Mesenchymal stem cell (in vitro differentiated cells and primary cell): ENCODE results near the gene NLGN4Y.

Source experiments
- DNase-seq: peaks from one replicate; pipeline ENCODE4 v3.0.0-alpha.2; 2013
- H2AFZ ChIP-seq: one replicate; pipeline ENCODE4 v1.6.1; 2013; ENCODE audit warnings: low read depth, mild to moderate bottlenecking, control low read depth, inconsistent platforms, low read length, moderate library complexity
- H2AK5ac ChIP-seq: 2 replicates; pipeline ENCODE4 v1.6.1; 2013; ENCODE audit warnings: low read length, moderate library complexity, mild to moderate bottlenecking, inconsistent platforms; ENCODE audit not compliant: severe bottlenecking
- H2BK120ac ChIP-seq: one replicate; pipeline ENCODE4 v1.6.1; 2013; ENCODE audit warnings: low read depth, mild to moderate bottlenecking, inconsistent platforms, low read length, moderate library complexity
- H2BK12ac ChIP-seq, 2 experiments: one replicate each; pipeline ENCODE4 v1.6.1; 2013; ENCODE audit warnings: inconsistent platforms in 2 of 2, low read length in 2 of 2, mild to moderate bottlenecking in 2 of 2, moderate library complexity in 2 of 2, control low read depth in 1 of 2
- H2BK15ac ChIP-seq: one replicate; pipeline ENCODE4 v1.6.1; 2013; ENCODE audit warnings: mild to moderate bottlenecking, low read depth, inconsistent platforms; ENCODE audit not compliant: poor library complexity, severe bottlenecking
- H2BK5ac ChIP-seq: 2 replicates; pipeline ENCODE4 v1.6.1; 2013; ENCODE audit warnings: low read depth, mild to moderate bottlenecking, low read length, control low read depth, inconsistent platforms; ENCODE audit not compliant: poor library complexity, severe bottlenecking
- H3K14ac ChIP-seq, 2 experiments: one replicate each; pipeline ENCODE4 v1.6.1; 2013; ENCODE audit warnings: inconsistent platforms in 2 of 2, low read length in 2 of 2, control low read depth in 1 of 2, mild to moderate bottlenecking in 1 of 2, moderate library complexity in 1 of 2
- H3K18ac ChIP-seq, 2 experiments: one replicate each; pipeline ENCODE4 v1.6.1; 2013; ENCODE audit warnings: inconsistent platforms in 2 of 2, low read length in 2 of 2, control low read depth in 1 of 2, low read depth in 1 of 2, mild to moderate bottlenecking in 1 of 2
- H3K23ac ChIP-seq, 2 experiments: one replicate each; pipeline ENCODE4 v1.6.1; 2013; ENCODE audit warnings: inconsistent platforms in 2 of 2, low read length in 2 of 2, mild to moderate bottlenecking in 2 of 2, moderate library complexity in 2 of 2, control low read depth in 1 of 2
- H3K27ac ChIP-seq: 2 replicates; pipeline ENCODE4 v1.5.1; 2013; ENCODE audit warnings: mild to moderate bottlenecking, moderate library complexity, low read length, control low read depth, inconsistent platforms; ENCODE audit not compliant: poor library complexity, severe bottlenecking
- H3K27me3 ChIP-seq, 2 experiments: 2 replicates each; pipeline versions ENCODE4 v1.6.1 to v1.7.0; 2013; ENCODE audit warnings: low read length in 2 of 2, mild to moderate bottlenecking in 2 of 2, moderate library complexity in 2 of 2, control low read depth in 1 of 2, inconsistent platforms in 1 of 2; ENCODE audit not compliant: control insufficient read depth in 1 of 2, insufficient read depth in 1 of 2
- H3K36me3 ChIP-seq, 2 experiments: 2 replicates each; pipeline versions ENCODE4 v1.6.1 to v1.7.0; 2013; ENCODE audit warnings: low read length in 2 of 2, control low read depth in 1 of 2, inconsistent platforms in 1 of 2, low read depth in 1 of 2, mild to moderate bottlenecking in 1 of 2; ENCODE audit not compliant: insufficient read depth in 2 of 2, control insufficient read depth in 1 of 2
- H3K4ac ChIP-seq, 2 experiments: one replicate each; pipeline ENCODE4 v1.6.1; 2013; ENCODE audit warnings: inconsistent platforms in 2 of 2, low read length in 2 of 2, mild to moderate bottlenecking in 2 of 2, moderate library complexity in 2 of 2, control low read depth in 1 of 2, low read depth in 1 of 2
- H3K4me1 ChIP-seq: 2 replicates; pipeline ENCODE4 v1.6.1; 2013; ENCODE audit warnings: low read depth, low read length, control low read depth; ENCODE audit not compliant: control insufficient read depth, insufficient read depth
- H3K4me2 ChIP-seq: 2 replicates; pipeline ENCODE4 v1.6.1; 2013; ENCODE audit warnings: low read length, mild to moderate bottlenecking, inconsistent platforms; ENCODE audit not compliant: poor library complexity, severe bottlenecking
- H3K4me3 ChIP-seq, 2 experiments: 2 replicates each; pipeline versions ENCODE4 v1.5.1 to v1.7.0; 2013; ENCODE audit warnings: low read length in 2 of 2, mild to moderate bottlenecking in 2 of 2, control low read depth in 1 of 2, low read depth in 1 of 2; ENCODE audit not compliant: insufficient read depth in 1 of 2
- H3K79me1 ChIP-seq: replicated peaks from 2 replicates; pipeline ENCODE4 v1.6.1; 2013; ENCODE audit warnings: mild to moderate bottlenecking, control low read depth, low read length, inconsistent platforms; ENCODE audit not compliant: poor library complexity, severe bottlenecking
- H3K9ac ChIP-seq: 2 replicates; pipeline ENCODE4 v1.7.0; 2013; ENCODE audit warnings: mild to moderate bottlenecking, low read length, moderate library complexity
- H3K9me3 ChIP-seq: 2 replicates; pipeline ENCODE4 v1.7.0; 2013; ENCODE audit warnings: mild to moderate bottlenecking, low read length; ENCODE audit not compliant: control insufficient read depth
- H4K8ac ChIP-seq: one replicate; pipeline ENCODE4 v1.6.1; 2013; ENCODE audit warnings: inconsistent platforms, mild to moderate bottlenecking, low read length, moderate library complexity
- H4K91ac ChIP-seq: one replicate; pipeline ENCODE4 v1.6.1; 2013; ENCODE audit warnings: mild to moderate bottlenecking, low read length, inconsistent platforms
- WGBS: methylation state at CpG from one replicate; pipeline ENCODE4 v1.1.7; 2013; ENCODE audit warnings: mixed read lengths; 5-methylcytosine and 5-hydroxymethylcytosine counted together

The NLGN4Y gene

GRCh38 chrY:14528361-14528760, 4.0 kb downstream of the NLGN4Y start:
- Histone ChIP-seq H4K91ac (no peak overlapping the region), H2BK120ac (no peak overlapping the region), H2BK15ac (no peak overlapping the region), H2AFZ (no peak overlapping the region), H2AK5ac (no peak overlapping the region), H4K8ac (no peak overlapping the region), H3K4me2 (no peak overlapping the region), H2BK5ac (no peak overlapping the region), H2BK12ac (no peak overlapping the region), H3K4me1 (no peaks in the 10 kb centered on the region), H3K79me1 (peaks cover 4% of the 10 kb centered on the region), H3K18ac (no peak overlapping the region), H3K14ac (no peak overlapping the region), H3K4me3 (no peak overlapping the region), H3K4ac (no peak overlapping the region), H3K36me3 (no peaks in the 10 kb centered on the region), H3K23ac (no peak overlapping the region), H3K9ac (no peak overlapping the region), H3K27me3 (no peaks in the 10 kb centered on the region), H3K27ac (no peak overlapping the region), H3K9me3 (no peaks in the 10 kb centered on the region)
- WGBS = 88% methylated on average over 5 of the region's 7 CpGs
- no peak for DNase-seq

DNA sequence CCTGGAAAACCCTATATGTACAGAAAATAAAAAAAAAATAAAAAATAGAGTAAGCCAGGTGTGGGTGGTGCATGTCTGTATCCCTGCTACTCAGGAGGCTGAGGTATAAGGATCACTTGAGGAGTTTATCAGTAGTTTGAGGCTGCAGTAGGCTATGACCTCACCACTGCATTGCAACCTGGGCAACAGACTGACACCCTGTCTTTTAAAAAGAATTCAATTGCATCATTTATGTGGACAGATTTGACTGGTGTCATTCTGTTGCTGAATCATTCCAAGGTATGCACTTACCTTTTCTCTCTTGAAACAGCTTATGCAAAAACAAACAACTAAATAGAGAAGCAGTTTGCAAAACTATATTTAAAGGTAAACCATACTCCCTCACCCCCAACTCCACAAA, 12.4 kb downstream of the NLGN4Y start:
- Histone ChIP-seq H2AK5ac (no peak overlapping the region), H3K4ac (no peak overlapping the region), H2BK120ac (no peak overlapping the region), H4K8ac (no peak overlapping the region), H3K18ac (no peak overlapping the region), H3K14ac (no peak overlapping the region), H3K4me3 (no peak overlapping the region), H2BK5ac (no peak overlapping the region), H3K27me3 (no peaks in the 10 kb centered on the region), H3K4me2 (no peak overlapping the region), H3K36me3 (no peaks in the 10 kb centered on the region), H3K79me1 (peaks cover 10% of the 10 kb centered on the region), H2AFZ (no peak overlapping the region), H3K4me1 (no peaks in the 10 kb centered on the region), H2BK12ac (no peak overlapping the region), H3K27ac (no peak overlapping the region), H2BK15ac (no peak overlapping the region), H3K9me3 (no peaks in the 10 kb centered on the region), H3K23ac (no peak overlapping the region), H4K91ac (no peak overlapping the region), H3K9ac (no peak overlapping the region)
- DNase-seq = no peak

GRCh38 chrY:14543506-14543905, 19.2 kb downstream of the NLGN4Y start:
- WGBS = no CpG with 5 or more reads among the region's 5 CpGs
- Histone ChIP-seq H3K23ac (no peak overlapping the region), H3K9me3 (no peaks in the 10 kb centered on the region), H3K4me1 (no peaks in the 10 kb centered on the region), H3K9ac (no peak overlapping the region), H3K36me3 (no peaks in the 10 kb centered on the region), H2BK120ac (no peak overlapping the region), H3K27me3 (no peaks in the 10 kb centered on the region), H2AFZ (no peak overlapping the region), H2BK12ac (no peak overlapping the region), H3K27ac (no peak overlapping the region), H3K4me3 (no peak overlapping the region), H3K4me2 (no peak overlapping the region), H3K14ac (no peak overlapping the region), H2BK5ac (no peak overlapping the region), H3K79me1 (peaks cover 5% of the 10 kb centered on the region), H4K91ac (no peak overlapping the region), H3K4ac (no peak overlapping the region), H3K18ac (no peak overlapping the region), H2AK5ac (no peak overlapping the region), H2BK15ac (no peak overlapping the region), H4K8ac (no peak overlapping the region)
- DNase-seq = no peak

DNA sequence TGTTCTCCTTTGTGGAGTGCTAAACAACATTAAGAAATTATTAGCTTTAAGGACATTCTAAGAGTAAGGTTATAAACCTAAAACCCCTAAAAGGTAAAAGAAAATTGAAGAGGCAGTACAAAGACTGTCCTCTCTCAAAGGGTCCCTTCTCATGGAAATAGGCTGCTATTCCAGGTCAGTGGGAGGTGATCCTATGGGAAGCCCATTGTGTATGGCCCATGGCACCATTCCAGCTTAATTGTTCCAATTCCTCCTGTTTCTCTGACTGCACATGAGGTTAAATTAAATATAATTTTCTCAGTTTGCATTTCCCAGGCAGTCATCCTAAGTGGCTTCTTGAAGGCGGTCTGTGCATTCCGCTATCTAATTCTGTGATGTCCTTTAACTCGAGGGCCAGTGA, 57.0 kb downstream of the NLGN4Y start:
- H3K9me3 ChIP-seq = no peaks in the 10 kb centered on the region
- no peaks in the 10 kb centered on the region for H3K4me1 ChIP-seq
- no peak overlapping the region for H3K9ac ChIP-seq
- no peak overlapping the region for H2AFZ ChIP-seq
- no peak overlapping the region for H4K91ac ChIP-seq
- WGBS = 95% methylated on average over 3 of the region's 3 CpGs
- H2BK12ac ChIP-seq = no peak overlapping the region
- H4K8ac ChIP-seq = no peak overlapping the region
- H3K79me1 ChIP-seq = peaks cover 15% of the 10 kb centered on the region
- no peak for DNase-seq
- no peak overlapping the region for H3K14ac ChIP-seq
- no peaks in the 10 kb centered on the region for H3K36me3 ChIP-seq
- H3K23ac ChIP-seq = no peak overlapping the region
- no peak overlapping the region for H2BK5ac ChIP-seq
- no peak overlapping the region for H3K4me2 ChIP-seq
- H3K18ac ChIP-seq = no peak overlapping the region
- H3K4ac ChIP-seq = no peak overlapping the region
- no peak overlapping the region for H2AK5ac ChIP-seq
- H2BK120ac ChIP-seq = no peak overlapping the region
- H2BK15ac ChIP-seq = no peak overlapping the region
- H3K4me3 ChIP-seq = no peak overlapping the region
- H3K27me3 ChIP-seq = no peaks in the 10 kb centered on the region
- H3K27ac ChIP-seq = no peak overlapping the region
